Heart right ventricle (tissue), 16 donors: ENCODE measurements around the gene YKT6. TPM values are rescaled to one million over a fixed set of nuclear protein-coding genes. Genes with fewer than 3 reads are reported as not detected.
"Not testable (repeated sequence)": the region's sequence is repeated elsewhere in the genome, so short reads cannot be mapped to it uniquely, and the experiment has no call there.

ENCODE experiments used
- ATAC-seq, 8 donors: fragments of 200-7000 bp; cut with Tn5 transposase; one replicate each; pipeline ENCODE4 v1.9.1; 2020; ENCODE audit warnings: mild to moderate bottlenecking in 8 of 8, moderate library complexity in 8 of 8, moderate number of reproducible peaks in 1 of 8
- DNase-seq, 2 donors: peaks; one replicate each; pipeline ENCODE4 v3.0.0-alpha.2; 2020
- H3K27ac ChIP-seq, 10 donors: fragments of 200-600 bp; sonication (generic) in 2 of 10; one replicate each; pipeline versions ENCODE4 v1.5.0 to v1.8.0; 2020 to 2022; ENCODE audit warnings: mild to moderate bottlenecking in 3 of 10
- H3K27me3 ChIP-seq, 7 donors: fragments of 200-600 bp; one replicate each; pipeline ENCODE4 v1.8.0; 2021 to 2022; ENCODE audit warnings: mild to moderate bottlenecking in 2 of 7
- H3K36me3 ChIP-seq, 9 donors: fragments of 200-600 bp; sonication (generic) in 1 of 9; one replicate each; pipeline versions ENCODE4 v1.5.0 to v1.8.0; 2020 to 2022; ENCODE audit warnings: mild to moderate bottlenecking in 2 of 9
- H3K4me1 ChIP-seq, 9 donors: fragments of 200-600 bp; sonication (generic) in 1 of 9; one replicate each; pipeline versions ENCODE4 v1.5.0 to v1.8.0; 2020 to 2022; ENCODE audit warnings: mild to moderate bottlenecking in 4 of 9
- H3K4me3 ChIP-seq, 10 donors: fragments of 200-600 bp; sonication (generic) in 2 of 10; one replicate each; pipeline versions ENCODE4 v1.5.0 to v1.8.0; 2020 to 2022; ENCODE audit warnings: mild to moderate bottlenecking in 7 of 10, moderate library complexity in 2 of 10
- H3K9me3 ChIP-seq, 11 donors: fragments of 200-600 bp in 10 of 11; sonication (generic) in 2 of 11; one replicate each; pipeline versions ENCODE4 v1.5.0 to v1.8.0; 2013 to 2022; ENCODE audit warnings: mild to moderate bottlenecking in 2 of 11, control low read depth in 1 of 11, moderate library complexity in 1 of 11
- WGBS, 2 donors: extraction: QIAGEN DNeasy Blood & Tissue Kit; methylation state at CpG; one replicate each; pipeline ENCODE4 v1.1.7; 2013; ENCODE audit warnings: inconsistent platforms in 1 of 2; 5-methylcytosine and 5-hydroxymethylcytosine counted together
- intact Hi-C, 10 donors: fragments of 100-400 bp; cut with DNase I; formaldehyde crosslinking; loops; one replicate each; pipeline versions ENCODE4 v1.11.1 to v1.14.2; 2022
- polyA plus RNA-seq, 2 donors: library from polyadenylated mRNA; stranded (reverse); fragments of 200-250 nt; gene quantifications; one replicate each; pipeline ENCODE4 v1.2.3, GENCODE V29; 2013
- total RNA-seq, 10 donors: library from RNA; stranded (reverse); fragmentation: NEBNext Ultra II Directional in 3 of 10; extraction: Animal tissue kit (Norgen Biotek cat#: 25700) in 3 of 10; gene quantifications; one replicate each; pipeline versions ENCODE4 v1.2.1 to v1.2.4, GENCODE V29; 2021 to 2023
- TF ChIP-seq, protein P1 (sequence below), 9 donors: fragments of 200-600 bp; sonication (generic) in 2 of 9; IDR thresholded peaks; one replicate each; pipeline versions ENCODE4 v1.5.0 to v1.8.0; 2021 to 2022; ENCODE audit warnings: antibody characterized with exemption in 9 of 9, mild to moderate bottlenecking in 5 of 9, moderate library complexity in 1 of 9
- donor health status: Arrhythmogenic right ventricular cardiomyopathy.
- donor health status: ischemic (EF 13 %, LVEDD 7.1; RV severe dilation, severe dysfunction).
- donor health status: healthy with polysubstance abuse.
- donor health status: DM: no; HTN: yes; CAD: no.
- donor health status: DM: no; HTN: no; CAD: no.
- donor health status: ischemic (EF 25% LVEDD 6.9; RV normal size, moderate dysfunction).
- donor health status: ischemic (EF 25% LVEDD 5.7; RV mildly dilated, moderate dysfunction).
- donor health status: healthy.
- donor health status: DM: yes; HTN: yes; CAD: no.
- donor health status: Ischemic cardiomyopathy.
- donor health status: ischemic (EF 35%, LVEDD 5.7; RV mildly dilated, moderate dysfunction).
- donor health status: nonischemic (EF 11% LVEDD 7.7; RV severe dilation, severe dysfunction).
- donor health status: DM: yes; HTN: yes; CAD: no.
- donor health status: PGD.
- donor health status: ischemic (EF 29% LVEDD 5.4; RV normal size, mild dysfunction).
- donor health status: nonischemic (EF 23%, LVEDD 6.1; RV moderate dilation, normal function).

The YKT6 gene
- total and polyA plus RNA-seq, 12 donors = 27.7 to 79.6 (median 47.7) TPM

DNA sequence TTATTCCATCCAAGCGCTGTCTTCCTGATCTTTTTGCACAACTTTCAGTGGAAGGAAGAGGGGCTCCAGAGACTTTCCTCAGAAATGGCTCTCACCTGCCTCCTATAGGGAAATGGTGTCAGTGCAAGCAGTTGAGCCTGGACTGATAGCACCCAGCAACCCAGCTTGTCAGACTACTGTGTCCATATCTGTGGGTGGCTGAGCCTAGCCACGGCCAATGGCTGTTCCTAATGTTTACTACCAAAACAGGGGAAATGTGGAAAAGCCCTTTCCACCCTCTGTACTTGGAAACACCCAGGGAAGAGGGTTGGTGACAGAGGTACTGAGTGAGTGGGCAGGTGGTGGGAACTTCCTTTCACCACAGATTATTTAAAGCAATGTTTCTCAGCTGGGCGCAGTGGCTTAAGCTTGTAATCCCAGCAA, 4.3 kb upstream of the YKT6 start:
- TF ChIP-seq, protein P1, sequence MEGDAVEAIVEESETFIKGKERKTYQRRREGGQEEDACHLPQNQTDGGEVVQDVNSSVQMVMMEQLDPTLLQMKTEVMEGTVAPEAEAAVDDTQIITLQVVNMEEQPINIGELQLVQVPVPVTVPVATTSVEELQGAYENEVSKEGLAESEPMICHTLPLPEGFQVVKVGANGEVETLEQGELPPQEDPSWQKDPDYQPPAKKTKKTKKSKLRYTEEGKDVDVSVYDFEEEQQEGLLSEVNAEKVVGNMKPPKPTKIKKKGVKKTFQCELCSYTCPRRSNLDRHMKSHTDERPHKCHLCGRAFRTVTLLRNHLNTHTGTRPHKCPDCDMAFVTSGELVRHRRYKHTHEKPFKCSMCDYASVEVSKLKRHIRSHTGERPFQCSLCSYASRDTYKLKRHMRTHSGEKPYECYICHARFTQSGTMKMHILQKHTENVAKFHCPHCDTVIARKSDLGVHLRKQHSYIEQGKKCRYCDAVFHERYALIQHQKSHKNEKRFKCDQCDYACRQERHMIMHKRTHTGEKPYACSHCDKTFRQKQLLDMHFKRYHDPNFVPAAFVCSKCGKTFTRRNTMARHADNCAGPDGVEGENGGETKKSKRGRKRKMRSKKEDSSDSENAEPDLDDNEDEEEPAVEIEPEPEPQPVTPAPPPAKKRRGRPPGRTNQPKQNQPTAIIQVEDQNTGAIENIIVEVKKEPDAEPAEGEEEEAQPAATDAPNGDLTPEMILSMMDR (IDR thresholded peaks at IDR 0.05) = peak; percentile 32 to 72 (median 64)
- Histone ChIP-seq H3K36me3 (no peaks in the 10 kb centered on the region), H3K4me3 (no peak overlapping the region), H3K4me1 (peaks cover 0 to 5% (median 2%) of the 10 kb centered on the region in 9 donors), H3K27ac (no peak overlapping the region), H3K27me3 (peaks cover 0 to 21% (median 18%) of the 10 kb centered on the region in 7 donors), H3K9me3 (no peaks in the 10 kb centered on the region)
- WGBS, 2 donors = 31 to 35% methylated on average over 3 of the region's 3 CpGs
- peak in 6 of 8 donors; percentile 23 to 66 (median 52) for ATAC-seq
- intact Hi-C loops = loop anchor here in 9 of 10 donors (2.0 to 10.0 kb wide), 8 partner anchors 52 to 124 kb away; partner anchors contain the start of genes MYL7 (in 2 of the 9) and POLM (in 1 of the 9)
- DNase-seq = peak in 1 of 2 donors; percentile 30

DNA sequence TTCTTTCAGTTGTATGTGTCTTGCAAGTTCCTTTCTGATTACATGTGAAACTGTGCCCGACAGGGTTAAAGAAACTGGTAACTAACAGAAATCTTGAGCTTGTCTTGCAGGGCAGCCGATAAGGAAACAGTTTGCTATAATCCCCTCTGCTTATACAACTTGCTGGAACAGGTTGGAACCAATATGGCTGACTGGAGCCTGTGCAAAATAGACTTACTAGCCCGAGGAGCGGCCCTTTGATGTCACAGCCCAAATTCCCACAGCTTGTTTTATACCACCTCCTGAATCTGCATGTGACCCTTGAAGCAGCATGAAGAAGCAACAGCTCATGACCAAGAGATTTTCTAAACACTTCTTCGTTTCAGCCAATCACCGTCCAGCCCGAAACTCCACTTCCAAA, 3.3 kb upstream of the YKT6 start:
- ATAC-seq = no peak
- 79 to 84% methylated on average over 7 of the region's 7 CpGs for WGBS, 2 donors
- H3K9me3 ChIP-seq = no peaks in the 10 kb centered on the region
- DNase-seq = no peak
- no peak overlapping the region for H3K4me3 ChIP-seq
- peaks cover 3 to 14% (median 12%) of the 10 kb centered on the region in 9 donors for H3K4me1 ChIP-seq
- TF ChIP-seq, protein P1 (IDR thresholded peaks at IDR 0.05) = no peak
- H3K36me3 ChIP-seq = no peaks in the 10 kb centered on the region
- peaks cover 0 to 17% (median 11%) of the 10 kb centered on the region in 7 donors for H3K27me3 ChIP-seq
- intact Hi-C loops = loop anchor here in 9 of 10 donors (2.0 to 10.0 kb wide), 8 partner anchors 53 to 125 kb away; partner anchors contain the start of genes MYL7 (in 2 of the 9) and POLM (in 1 of the 9)
- no peak overlapping the region for H3K27ac ChIP-seq

DNA sequence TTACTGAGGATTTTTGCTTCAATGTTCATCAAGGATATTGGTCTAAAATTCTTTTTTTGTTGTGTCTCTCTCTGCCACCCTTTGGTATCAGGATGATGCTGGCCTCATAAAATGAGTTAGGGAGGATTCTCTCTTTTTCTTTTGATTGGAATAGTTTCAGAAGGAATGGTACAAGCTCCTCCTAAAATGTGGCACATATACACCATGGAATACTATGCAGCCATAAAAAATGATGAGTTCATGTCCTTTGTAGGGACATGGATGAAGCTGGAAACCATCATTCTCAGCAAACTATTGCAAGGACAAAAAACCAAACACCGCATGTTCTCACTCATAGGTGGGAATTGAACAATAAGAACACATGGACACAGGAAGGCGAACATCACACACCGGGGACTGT, 615 bp upstream of the YKT6 start:
- not testable (repeated sequence) for H3K27ac ChIP-seq, H3K27me3 ChIP-seq, ATAC-seq, DNase-seq, H3K9me3 ChIP-seq
- intact Hi-C loops = loop anchor here in 4 of 10 donors (5.0 kb wide), 5 partner anchors 68 to 183 kb away; partner anchors contain the start of genes POLD2 (in 1 of the 4) and POLM (in 1 of the 4)
- peaks cover 4 to 31% (median 16%) of the 10 kb centered on the region in 9 donors for H3K4me1 ChIP-seq
- H3K4me3 ChIP-seq = peak overlapping the region in 3 of 10 donors; percentile 63 to 78 (median 64)
- 71% methylated on average over 3 of the region's 3 CpGs; no CpG with 5 or more reads in 1 of the 2 donors for WGBS, 2 donors
- peaks cover 0 to 18% (median 8%) of the 10 kb centered on the region in 9 donors for H3K36me3 ChIP-seq

DNA sequence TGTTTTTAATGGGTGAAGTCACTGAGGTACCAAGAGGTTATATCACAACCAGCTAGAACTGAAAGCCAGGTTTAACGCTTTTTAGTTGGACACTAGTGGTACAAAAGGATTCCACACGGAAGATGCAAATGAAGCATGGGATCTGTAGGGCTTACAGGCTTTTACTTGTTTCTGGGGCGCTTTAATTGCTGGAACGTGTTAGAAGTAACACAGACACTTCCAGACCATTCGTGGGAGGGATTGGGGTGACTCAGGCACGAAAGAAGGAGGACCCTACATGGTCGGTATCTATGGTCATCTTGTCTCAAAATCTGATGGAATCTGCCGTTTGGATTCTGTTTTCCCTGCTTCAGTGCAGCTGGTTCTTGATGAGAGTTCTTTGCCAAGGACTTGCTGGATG, 1.0 kb downstream of the YKT6 start:
- ATAC-seq (no peak), DNase-seq (no peak)
- H3K9me3 ChIP-seq = no peaks in the 10 kb centered on the region
- H3K27ac ChIP-seq = peak overlapping the region in 2 of 10 donors; percentile 91
- peaks cover 0 to 8% (median 0%) of the 10 kb centered on the region in 7 donors for H3K27me3 ChIP-seq
- WGBS, 2 donors = 27 to 29% methylated on average over 8 of the region's 8 CpGs
- TF ChIP-seq, protein P1 (IDR thresholded peaks at IDR 0.05) = no peak
- peaks cover 4 to 31% (median 14%) of the 10 kb centered on the region in 9 donors for H3K4me1 ChIP-seq
- intact Hi-C loops = loop anchor here in 4 of 10 donors (5.0 kb wide), 5 partner anchors 70 to 185 kb away; partner anchors contain the start of genes POLD2 (in 1 of the 4) and POLM (in 1 of the 4)
- H3K4me3 ChIP-seq = peak overlapping the region in 9 of 10 donors; percentile 63 to 96 (median 90)
- H3K36me3 ChIP-seq = peaks cover 0 to 35% (median 22%) of the 10 kb centered on the region in 9 donors

DNA sequence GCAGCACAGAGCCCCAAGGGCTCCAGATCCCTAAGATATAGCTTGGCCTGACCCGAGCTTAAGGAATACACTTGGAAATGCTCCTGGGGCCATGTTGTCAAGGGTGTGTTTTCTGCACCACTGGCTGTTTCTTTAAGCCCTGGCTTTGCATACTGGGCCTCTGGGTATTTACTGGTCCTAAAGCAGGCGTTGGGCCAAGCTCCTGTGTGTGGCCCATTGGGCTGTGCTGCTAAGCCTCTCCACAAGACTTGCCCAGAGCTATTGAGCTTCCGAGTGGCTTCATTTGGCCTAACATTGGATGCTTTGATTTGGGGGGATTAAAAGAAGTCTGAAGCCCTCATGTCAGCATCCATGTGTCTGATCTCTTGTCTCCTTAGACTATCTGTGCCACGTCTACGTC, 5.2 kb downstream of the YKT6 start:
- WGBS, 2 donors = 93 to 95% methylated on average over 5 of the region's 5 CpGs
- intact Hi-C loops = no loop called here
- no peak for ATAC-seq
- H3K4me1 ChIP-seq = peaks cover 4 to 31% (median 14%) of the 10 kb centered on the region in 9 donors
- H3K27ac ChIP-seq = no peak overlapping the region
- H3K36me3 ChIP-seq = peaks cover 0 to 77% (median 63%) of the 10 kb centered on the region in 9 donors
- DNase-seq = no peak
- no peaks in the 10 kb centered on the region for H3K9me3 ChIP-seq
- H3K27me3 ChIP-seq = no peaks in the 10 kb centered on the region
- TF ChIP-seq, protein P1 (IDR thresholded peaks at IDR 0.05) = no peak
- H3K4me3 ChIP-seq = no peak overlapping the region
